ENCODE data around the gene DIP2B.

DIP2B gene

GRCh38 chr12:50572760-50573159 lies 68.0 kb downstream of the DIP2B start:
- TF ChIP-seq CTCF (IDR thresholded peaks at IDR 0.05; ENCODE audit: low read depth, low read length, missing control alignments): no peak
- H3K4me3 ChIP-seq (ENCODE audit: low read depth, low read length): no peak overlapping the region
- no peak for DNase-seq (ENCODE audit: low read depth)

DNA sequence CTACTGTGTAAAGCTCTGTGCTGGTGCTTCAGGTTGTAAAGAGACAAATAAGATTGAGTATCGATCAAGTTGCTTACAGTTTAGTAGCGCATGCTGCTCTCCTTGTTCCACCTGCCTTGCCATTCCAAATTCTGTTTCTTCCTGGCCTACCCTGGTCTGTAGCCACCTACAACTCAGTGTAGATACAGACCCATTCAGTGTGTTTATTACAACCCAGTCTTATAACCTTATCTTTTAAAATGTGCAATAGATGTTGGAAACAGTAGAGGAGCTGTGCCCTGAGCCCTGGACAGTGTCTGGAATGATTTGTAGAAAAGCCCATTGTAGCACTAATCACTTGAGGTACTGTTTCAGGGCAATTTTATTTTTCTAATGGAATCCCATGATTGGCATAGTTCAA lies 68.5 kb downstream of the DIP2B start:
- TF ChIP-seq CTCF (IDR thresholded peaks at IDR 0.05; ENCODE audit: low read depth, low read length, missing control alignments): no peak
- no peak for DNase-seq (ENCODE audit: low read depth)
- H3K4me3 ChIP-seq (ENCODE audit: low read depth, low read length): no peak overlapping the region

DNA sequence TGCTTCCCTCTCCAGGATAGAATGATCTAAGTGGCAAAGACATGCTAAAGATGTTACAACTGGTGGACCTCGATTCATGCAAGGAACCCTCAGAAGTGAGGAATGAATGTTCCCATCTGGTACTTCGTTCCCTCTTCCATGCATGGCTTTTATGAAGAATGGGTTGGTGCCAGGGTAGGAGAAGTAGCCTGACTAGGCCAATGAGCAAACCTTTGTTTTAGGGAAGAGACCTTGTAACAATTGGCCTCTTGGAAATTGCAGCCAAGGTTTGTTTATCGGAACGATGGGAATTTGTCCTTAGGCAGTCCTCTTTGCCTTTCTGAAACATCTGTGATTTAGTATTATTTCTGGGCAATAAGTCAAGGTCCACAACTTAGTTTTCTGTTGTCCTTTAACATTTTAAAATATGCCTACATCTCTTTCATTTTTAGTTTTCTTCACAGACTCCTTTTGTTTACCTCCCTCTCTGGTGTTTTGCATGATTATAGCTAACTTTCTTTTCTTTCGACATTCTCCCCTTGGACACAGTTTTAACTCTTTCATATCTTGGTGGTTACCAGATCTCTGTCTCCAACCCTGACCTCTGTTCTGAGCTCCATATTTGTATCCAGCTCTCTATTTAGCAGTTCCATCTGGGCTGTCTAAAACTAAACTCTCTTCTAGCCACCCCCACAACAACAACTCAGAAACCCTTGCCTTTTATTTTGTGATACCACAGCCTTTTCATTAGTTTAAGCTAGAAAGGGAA lies 70.0 kb downstream of the DIP2B start:
- DNase-seq (ENCODE audit: low read depth): no peak
- TF ChIP-seq CTCF (IDR thresholded peaks at IDR 0.05; ENCODE audit: low read depth, low read length, missing control alignments): no peak
- no peak overlapping the region for H3K4me3 ChIP-seq (ENCODE audit: low read depth, low read length)

GRCh38 chr12:50579757-50580267 lies 75.0 kb downstream of the DIP2B start:
- H3K4me3 ChIP-seq (ENCODE audit: low read depth, low read length): no peak overlapping the region
- TF ChIP-seq CTCF (IDR thresholded peaks at IDR 0.05; ENCODE audit: low read depth, low read length, missing control alignments): no peak
- no peak for DNase-seq (ENCODE audit: low read depth)

DNA sequence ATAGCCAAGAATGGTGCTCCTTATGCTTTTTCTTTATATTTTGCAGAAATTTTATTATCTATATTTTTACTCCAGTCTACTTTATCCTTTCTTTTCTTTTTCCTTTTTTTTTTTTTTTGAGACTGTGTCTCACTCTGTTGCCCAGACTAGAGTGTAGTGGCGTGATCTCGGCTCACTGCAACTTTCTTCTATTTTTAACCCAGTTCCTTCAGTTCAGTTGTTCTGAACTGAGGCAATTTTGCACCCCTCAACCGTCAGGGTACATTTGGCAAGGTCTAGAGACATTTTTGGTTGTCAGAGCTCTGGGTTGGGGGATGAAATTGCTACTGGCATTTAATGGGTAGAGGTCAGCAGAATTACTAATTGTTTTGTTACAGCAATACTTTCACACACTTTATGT lies 75.7 kb downstream of the DIP2B start:
- TF ChIP-seq CTCF (IDR thresholded peaks at IDR 0.05; ENCODE audit: low read depth, low read length, missing control alignments): no peak
- no peak for DNase-seq (ENCODE audit: low read depth)
- no peak overlapping the region for H3K4me3 ChIP-seq (ENCODE audit: low read depth, low read length)

DNA sequence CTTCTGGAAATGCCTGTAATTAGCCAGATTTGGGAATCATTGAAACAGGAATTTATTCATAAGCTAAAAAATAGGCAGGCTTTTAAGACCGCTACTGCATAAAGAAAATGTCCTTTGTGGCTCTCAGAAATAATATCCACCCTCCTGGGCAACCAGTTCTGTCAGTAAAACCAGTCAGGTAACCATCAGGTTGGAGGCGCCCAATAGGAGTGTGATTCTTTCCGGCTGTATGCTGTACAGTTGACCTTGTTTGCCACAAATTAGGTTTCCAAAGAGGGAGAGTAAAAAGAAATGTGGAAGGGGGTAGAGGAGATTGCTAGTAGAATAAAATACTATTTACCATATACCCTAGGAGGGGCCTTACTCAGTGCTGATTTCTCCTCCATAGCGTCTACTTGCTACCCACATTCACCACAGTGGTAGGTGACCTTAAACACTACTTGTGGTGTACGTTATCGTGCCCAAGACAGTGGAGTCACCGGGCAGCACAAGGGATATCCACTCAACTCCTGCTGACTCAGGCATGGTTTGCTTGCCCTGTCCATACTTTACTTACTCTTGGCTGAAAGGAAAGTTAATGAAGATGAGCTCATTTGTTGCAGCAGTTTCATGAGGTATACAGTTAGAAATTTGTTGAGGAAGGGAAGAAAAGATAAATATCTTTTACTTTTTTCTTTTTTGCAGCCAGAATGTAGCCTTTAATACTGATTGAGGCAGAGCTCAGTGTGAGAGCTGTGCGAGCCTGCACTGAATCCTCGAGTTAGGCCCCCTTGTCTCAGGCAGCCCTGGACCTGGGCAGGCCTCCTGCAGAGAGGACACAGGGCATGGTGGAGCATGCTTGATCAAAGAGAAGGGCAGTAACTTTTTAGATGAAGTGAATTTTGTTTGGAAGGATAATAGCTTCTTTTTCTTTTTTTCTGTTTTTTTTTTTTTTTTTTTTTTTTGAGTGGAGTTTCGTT lies 76.7 kb downstream of the DIP2B start:
- no peak for TF ChIP-seq CTCF (IDR thresholded peaks at IDR 0.05; ENCODE audit: low read depth, low read length, missing control alignments)
- DNase-seq (ENCODE audit: low read depth): no peak

More for the DNA sequence above, 76.7 kb downstream of the DIP2B start:
- no peak overlapping the region for H3K4me3 ChIP-seq (ENCODE audit: low read depth, low read length)

Measured in GM12864 (cell line).